Common myeloid progenitor, CD34-positive (primary cell): ENCODE data around the gene ST7.

Experiments
- CTCF ChIA-PET: fragments of 350-600 bp; sonication (Branson Sonifier 250); formaldehyde crosslinking; loops from one replicate; lab custom pipeline; 2021; ENCODE audit warnings: antibody characterized with exemption; lab: Charles Lee
- POLR2A ChIA-PET: fragments of 350-600 bp; sonication (Branson Sonifier 250); formaldehyde crosslinking; loops from one replicate; lab custom pipeline; 2021; ENCODE audit warnings: antibody characterized with exemption; lab: Charles Lee
- DNase-seq, 3 donors: peaks; one replicate each; pipeline versions ENCODE4 v3.0.0 to v3.0.0-alpha.2; 2013
- H3K27ac ChIP-seq, 2 experiments: 1 replicate in 1 of 2; 2 replicates in 1 of 2; pipeline ENCODE4 v1.7.0; 2013; ENCODE audit warnings: inconsistent platforms in 2 of 2, low read length in 2 of 2, mild to moderate bottlenecking in 2 of 2, low read depth in 1 of 2, moderate library complexity in 1 of 2; ENCODE audit not compliant: severe bottlenecking in 2 of 2, insufficient read depth in 1 of 2, poor library complexity in 1 of 2
- H3K27me3 ChIP-seq, 5 experiments: replicated peaks in 2 of 5; 1 replicate in 3 of 5; 2 replicates in 2 of 5; pipeline versions ENCODE4 v1.6.1 to v1.7.0; 2013; ENCODE audit warnings: low read length in 4 of 5, mild to moderate bottlenecking in 2 of 5, moderate library complexity in 2 of 5, inconsistent platforms in 1 of 5; ENCODE audit not compliant: insufficient read depth in 5 of 5, control insufficient read depth in 4 of 5
- H3K36me3 ChIP-seq, 4 experiments: 1 replicate in 2 of 4; 2 replicates in 2 of 4; pipeline versions ENCODE4 v1.6.1 to v1.7.0; 2013; ENCODE audit warnings: low read length in 3 of 4, control low read depth in 1 of 4, mild to moderate bottlenecking in 1 of 4; ENCODE audit not compliant: control insufficient read depth in 4 of 4, insufficient read depth in 4 of 4
- H3K4me1 ChIP-seq, 4 experiments: 1 replicate in 3 of 4; 2 replicates in 1 of 4; pipeline versions ENCODE4 v1.6.1 to v1.7.1; 2013; ENCODE audit warnings: low read length in 3 of 4, mild to moderate bottlenecking in 3 of 4, control low read depth in 1 of 4, inconsistent platforms in 1 of 4, moderate library complexity in 1 of 4; ENCODE audit not compliant: control insufficient read depth in 4 of 4, insufficient read depth in 4 of 4; ENCODE audit errors: control extremely low read depth in 1 of 4
- H3K4me3 ChIP-seq, 7 experiments: 1 replicate in 4 of 7; 2 replicates in 3 of 7; pipeline versions ENCODE4 v1.5.1 to v1.7.0; 2013; ENCODE audit warnings: mild to moderate bottlenecking in 7 of 7, low read length in 6 of 7, moderate library complexity in 6 of 7, inconsistent platforms in 2 of 7, low read depth in 2 of 7, control low read depth in 1 of 7; ENCODE audit not compliant: insufficient read depth in 4 of 7, control insufficient read depth in 1 of 7; ENCODE audit errors: extremely low read depth in 1 of 7
- H3K9me3 ChIP-seq, 5 experiments: 1 replicate in 4 of 5; 2 replicates in 1 of 5; pipeline versions ENCODE4 v1.6.1 to v1.7.1; 2013; ENCODE audit warnings: low read length in 4 of 5, mild to moderate bottlenecking in 2 of 5, inconsistent platforms in 1 of 5, low read depth in 1 of 5, moderate library complexity in 1 of 5; ENCODE audit not compliant: control insufficient read depth in 4 of 5, insufficient read depth in 2 of 5; ENCODE audit errors: control extremely low read depth in 1 of 5
- WGBS: methylation state at CpG from one replicate; pipeline ENCODE4 v1.1.5; 2013; ENCODE audit not compliant: insufficient coverage; 5-methylcytosine and 5-hydroxymethylcytosine counted together

Gene ST7

DNA sequence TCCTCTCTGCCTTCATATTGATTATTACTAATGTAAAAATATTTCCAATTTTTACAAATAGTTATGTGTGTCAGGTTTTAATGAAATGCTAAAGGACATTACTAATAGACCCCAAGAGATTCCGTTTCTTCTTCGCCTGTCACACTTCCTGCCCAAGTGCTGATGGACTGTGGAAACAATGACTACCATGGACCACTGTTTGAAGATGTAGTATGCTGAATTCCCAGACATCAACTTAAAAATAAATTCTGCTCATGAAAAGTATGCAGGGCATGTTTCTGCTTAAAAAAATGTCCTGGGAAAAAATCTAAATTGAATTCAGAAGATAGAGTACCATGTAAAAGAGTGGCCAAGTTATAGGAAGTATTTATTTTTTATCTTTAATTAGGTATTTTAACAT lies 52.1 kb downstream of the ST7 start:
- Histone ChIP-seq H3K36me3 (no peaks in the 10 kb centered on the region), H3K4me3 (no peak overlapping the region), H3K27ac (no peak overlapping the region), H3K9me3 (no peaks in the 10 kb centered on the region), H3K27me3 (no peaks in the 10 kb centered on the region), H3K4me1 (peaks cover 6 to 26% (median 20%) of the 10 kb centered on the region in 4 experiments)
- no peak for DNase-seq
- 100% methylated on average over 2 of the region's 2 CpGs for WGBS
- CTCF ChIA-PET = interaction anchor here (0.9 to 9.4 kb wide), 5 partner anchors 10 to 82 kb away, joined by 3 to 87 read pairs (median 3); no protein-coding TSS in a partner anchor
- POLR2A ChIA-PET = no interaction called here

DNA sequence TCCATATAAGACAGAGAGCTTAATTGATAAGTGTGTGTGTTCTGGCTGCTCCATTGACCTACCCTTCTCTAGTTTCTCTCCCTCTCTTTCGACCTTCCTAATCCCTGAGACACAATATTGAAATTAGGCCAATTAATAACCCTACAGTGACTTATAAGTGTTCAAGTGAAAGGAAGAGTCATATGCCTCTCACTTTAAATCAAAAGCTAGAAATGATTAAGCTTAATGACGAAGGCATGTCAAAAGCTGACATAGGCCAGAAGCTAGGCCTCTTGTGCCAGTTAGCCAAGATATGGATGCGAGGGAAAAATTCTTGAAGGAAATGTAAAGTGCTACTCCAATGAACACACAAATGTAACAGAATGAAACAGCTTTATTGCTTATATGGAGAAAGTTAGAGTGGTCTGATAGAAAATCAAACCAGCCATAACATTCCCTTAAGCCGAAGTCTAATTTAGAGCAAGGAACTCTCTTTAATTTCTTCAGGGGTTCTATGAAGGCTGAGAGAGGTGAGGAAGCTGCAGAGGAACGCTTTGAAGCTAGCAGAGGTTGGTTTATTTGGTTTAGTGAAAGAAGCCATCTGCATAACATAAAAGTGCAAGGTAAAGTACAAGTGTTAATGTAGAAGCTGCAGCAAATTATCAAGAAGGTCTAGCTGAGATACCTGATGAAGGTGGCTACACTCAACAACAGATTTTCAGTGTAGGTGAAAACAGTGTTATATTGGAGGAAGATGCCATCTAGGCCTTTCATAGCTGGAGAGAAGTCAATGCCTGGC lies 53.8 kb downstream of the ST7 start:
- Histone ChIP-seq H3K27me3 (no peaks in the 10 kb centered on the region), H3K27ac (no peak overlapping the region), H3K4me3 (no peak overlapping the region), H3K9me3 (no peaks in the 10 kb centered on the region), H3K4me1 (peaks cover 11 to 42% (median 29%) of the 10 kb centered on the region in 4 experiments), H3K36me3 (no peaks in the 10 kb centered on the region)
- ChIA-PET CTCF (interaction anchor here (0.9 to 9.4 kb wide), 8 partner anchors 8 to 121 kb away, joined by 3 to 87 read pairs (median 6); no protein-coding TSS in a partner anchor), POLR2A (no interaction called here)
- 100% methylated on average over 2 of the region's 5 CpGs for WGBS
- no peak for DNase-seq

DNA sequence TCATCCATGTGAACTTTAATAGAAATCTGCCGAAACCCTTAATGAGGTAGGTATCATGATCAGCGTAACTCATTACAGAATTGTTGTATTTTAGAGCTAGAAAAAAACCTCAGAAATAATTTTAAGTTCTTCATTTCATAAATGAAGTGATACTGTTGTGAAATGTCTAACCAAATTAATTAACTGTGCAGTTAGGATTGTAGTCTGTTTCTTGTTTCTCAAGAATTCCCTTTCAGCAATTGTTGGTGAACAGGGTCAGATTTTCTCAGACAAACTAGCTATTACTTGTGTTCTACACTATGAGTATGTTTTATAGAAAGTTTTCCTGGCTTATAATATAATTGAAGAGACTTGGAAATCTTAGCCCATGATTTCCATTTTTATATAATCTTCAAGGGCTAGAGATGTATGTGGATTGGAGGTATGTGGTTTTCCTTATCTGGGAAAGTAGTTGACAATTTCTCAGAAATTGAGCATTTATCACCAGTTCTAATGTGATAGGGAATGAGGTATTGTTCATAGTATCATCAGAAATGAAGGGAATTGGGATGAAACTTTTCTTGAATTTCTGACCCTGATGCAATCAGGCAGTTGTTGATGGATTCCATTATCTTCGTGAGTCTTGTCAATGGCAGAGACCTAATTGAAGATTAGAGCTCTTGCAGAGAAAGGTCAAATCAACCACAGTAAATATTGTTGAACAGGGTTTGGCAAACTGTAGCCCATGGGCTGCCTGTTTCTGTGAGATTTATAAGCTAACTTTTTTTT lies 55.0 kb downstream of the ST7 start:
- CTCF ChIA-PET = interaction anchor here (0.7 to 9.4 kb wide), 11 partner anchors 10 to 127 kb away, joined by 3 to 87 read pairs (median 4); partner anchors contain the start of gene ST7
- Histone ChIP-seq H3K27me3 (no peaks in the 10 kb centered on the region), H3K9me3 (no peaks in the 10 kb centered on the region), H3K36me3 (no peaks in the 10 kb centered on the region), H3K27ac (no peak overlapping the region), H3K4me3 (no peak overlapping the region), H3K4me1 (peaks cover 11 to 42% (median 29%) of the 10 kb centered on the region in 4 experiments)
- DNase-seq = no peak
- POLR2A ChIA-PET = no interaction called here
- WGBS = 100% methylated on average over 1 of the region's 3 CpGs

DNA sequence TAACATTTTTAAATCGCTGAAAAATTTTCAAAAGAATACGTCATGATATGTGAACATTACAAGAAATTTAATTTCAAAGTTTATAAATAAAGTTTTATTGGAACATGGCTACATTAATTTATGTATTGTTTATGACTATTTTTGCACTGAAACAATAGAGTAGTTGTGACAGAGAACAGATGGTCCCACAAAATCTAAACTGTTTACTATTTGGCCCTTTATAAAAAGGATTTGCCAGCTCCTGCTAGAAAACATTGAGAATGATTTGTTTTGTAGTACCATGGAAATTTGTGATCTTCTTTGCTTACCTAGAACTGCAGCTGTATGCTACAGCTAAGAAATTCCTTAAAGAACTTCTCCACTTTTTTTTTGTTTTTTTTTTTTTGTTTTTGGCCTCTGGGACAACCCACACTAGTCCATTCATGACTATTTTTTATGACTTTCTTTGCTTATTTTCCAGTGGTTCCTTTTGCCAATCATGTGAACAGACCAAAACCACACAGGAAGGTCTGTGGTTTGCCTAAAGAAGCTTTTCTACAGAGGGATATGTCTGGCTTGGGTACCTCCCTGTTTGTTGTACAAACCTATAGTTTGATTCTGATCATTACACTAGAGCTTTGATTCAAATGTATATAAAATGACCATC lies 55.7 kb downstream of the ST7 start:
- WGBS = no CpG with 5 or more reads among the region's 2 CpGs
- peak; percentile 79 to 94 (median 92) for DNase-seq
- ChIA-PET CTCF (interaction anchor here (0.9 to 9.4 kb wide), 11 partner anchors 10 to 126 kb away, joined by 3 to 87 read pairs (median 5); partner anchors contain the start of gene ST7), POLR2A (interaction anchor here (0.6 to 1.5 kb wide), 4 partner anchors 13 to 79 kb away, joined by 3 to 4 read pairs (median 3); no protein-coding TSS in a partner anchor)
- H3K4me3 ChIP-seq = no peak overlapping the region
- no peaks in the 10 kb centered on the region for H3K27me3 ChIP-seq
- no peaks in the 10 kb centered on the region for H3K36me3 ChIP-seq
- H3K4me1 ChIP-seq = peaks cover 11 to 44% (median 31%) of the 10 kb centered on the region in 4 experiments
- H3K27ac ChIP-seq = no peak overlapping the region
- no peaks in the 10 kb centered on the region for H3K9me3 ChIP-seq

DNA sequence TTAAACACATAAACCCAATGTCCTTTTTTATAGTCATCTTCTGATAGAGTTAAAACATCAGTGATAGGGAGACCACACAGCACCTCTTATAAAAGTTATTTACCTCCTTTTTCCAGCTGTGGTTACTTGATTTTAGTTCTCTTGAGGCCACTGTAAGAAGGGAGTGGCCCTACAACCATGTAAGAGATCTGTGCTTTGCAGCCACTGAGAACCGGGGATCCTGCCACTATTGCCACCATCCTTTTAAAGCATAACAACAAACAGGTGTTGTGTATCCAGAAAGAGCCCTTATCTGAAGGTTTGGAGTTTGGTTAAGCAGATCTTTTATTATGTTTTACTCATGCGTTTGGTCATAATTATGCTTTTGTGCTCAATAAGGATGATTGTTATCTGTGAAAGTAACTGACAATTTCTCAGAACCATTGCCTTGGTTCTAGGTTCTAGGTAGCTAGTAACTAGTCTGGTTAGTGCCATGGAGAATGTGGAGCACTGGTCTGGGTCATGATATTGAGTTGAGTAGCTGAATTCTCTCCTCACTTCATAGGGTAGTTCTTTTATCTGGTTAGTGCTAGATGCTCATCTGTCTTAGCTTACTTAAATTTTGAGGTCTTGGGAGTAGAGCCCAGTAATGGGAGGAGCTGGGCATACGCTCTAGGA lies 56.5 kb downstream of the ST7 start:
- CTCF ChIA-PET = interaction anchor here (1.1 to 9.4 kb wide), 11 partner anchors 9 to 118 kb away, joined by 3 to 87 read pairs (median 9); no protein-coding TSS in a partner anchor
- H3K9me3 ChIP-seq = no peaks in the 10 kb centered on the region
- H3K4me3 ChIP-seq = no peak overlapping the region
- POLR2A ChIA-PET = interaction anchor here (0.6 to 1.5 kb wide), 4 partner anchors 14 to 80 kb away, joined by 3 to 4 read pairs (median 3); no protein-coding TSS in a partner anchor
- H3K27ac ChIP-seq = no peak overlapping the region
- peaks cover 11 to 52% (median 35%) of the 10 kb centered on the region in 4 experiments for H3K4me1 ChIP-seq
- peak in 2 of 3 donors; percentile 20 to 44 for DNase-seq
- H3K27me3 ChIP-seq = no peaks in the 10 kb centered on the region
- no peaks in the 10 kb centered on the region for H3K36me3 ChIP-seq
- WGBS = 100% methylated on average over 2 of the region's 3 CpGs

DNA sequence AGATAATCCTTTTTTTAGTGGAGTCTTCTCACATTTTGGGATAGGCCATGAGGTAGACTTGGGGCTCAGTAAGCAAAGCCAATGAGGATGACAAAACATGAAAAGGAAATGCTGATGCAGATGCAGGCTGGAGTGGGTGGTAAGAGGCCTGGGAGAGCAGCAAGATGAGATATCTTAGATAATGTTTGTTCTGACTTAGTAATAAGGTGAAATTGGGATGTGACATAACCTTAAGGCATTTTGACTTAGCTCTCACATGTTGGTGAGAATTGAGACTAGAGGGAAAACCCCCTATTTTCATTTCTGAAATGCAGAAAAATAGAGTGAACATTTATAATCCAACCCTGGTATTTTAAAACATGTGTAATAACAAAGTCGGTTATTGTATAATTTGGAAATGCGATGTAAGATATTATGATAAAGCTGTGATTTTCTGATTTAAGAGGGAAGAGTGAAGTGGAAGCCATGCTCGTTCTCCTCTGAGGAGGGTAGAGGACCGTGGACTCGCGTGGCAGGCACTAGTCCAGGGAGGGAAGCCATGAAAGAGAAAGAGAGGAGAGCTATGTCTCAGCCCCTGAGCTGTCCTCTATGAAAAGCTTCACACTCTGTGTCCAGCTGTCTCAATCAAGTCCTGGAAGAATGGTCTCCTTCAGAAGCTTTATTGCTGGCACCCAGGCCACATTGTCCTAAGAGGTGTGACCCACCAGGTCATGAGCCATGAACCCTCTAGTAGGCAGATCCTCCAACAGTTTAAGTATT lies 57.3 kb downstream of the ST7 start:
- no peak for DNase-seq
- POLR2A ChIA-PET = interaction anchor here (1.5 kb wide), 1 partner anchor 35 kb away, joined by 3 read pairs; no protein-coding TSS in a partner anchor

More for the DNA sequence above, 57.3 kb downstream of the ST7 start:
- H3K27ac ChIP-seq = no peak overlapping the region
- no peak overlapping the region for H3K4me3 ChIP-seq
- no peaks in the 10 kb centered on the region for H3K27me3 ChIP-seq
- H3K36me3 ChIP-seq = no peaks in the 10 kb centered on the region
- H3K9me3 ChIP-seq = no peaks in the 10 kb centered on the region
- CTCF ChIA-PET = interaction anchor here (1.0 to 9.4 kb wide), 12 partner anchors 8 to 117 kb away, joined by 3 to 87 read pairs (median 7); no protein-coding TSS in a partner anchor
- H3K4me1 ChIP-seq = peaks cover 11 to 57% (median 39%) of the 10 kb centered on the region in 4 experiments
- WGBS = 98% methylated on average over 5 of the region's 6 CpGs
